GM21786 (cell line): ENCODE measurements around the gene YEATS2.

Experiments
- ATAC-seq: cut with Tn5 transposase; IDR thresholded peaks from one replicate; pipeline ENCODE4 v1.9.1; 2021; ENCODE audit not compliant: unreplicated experiment

YEATS2 gene

DNA sequence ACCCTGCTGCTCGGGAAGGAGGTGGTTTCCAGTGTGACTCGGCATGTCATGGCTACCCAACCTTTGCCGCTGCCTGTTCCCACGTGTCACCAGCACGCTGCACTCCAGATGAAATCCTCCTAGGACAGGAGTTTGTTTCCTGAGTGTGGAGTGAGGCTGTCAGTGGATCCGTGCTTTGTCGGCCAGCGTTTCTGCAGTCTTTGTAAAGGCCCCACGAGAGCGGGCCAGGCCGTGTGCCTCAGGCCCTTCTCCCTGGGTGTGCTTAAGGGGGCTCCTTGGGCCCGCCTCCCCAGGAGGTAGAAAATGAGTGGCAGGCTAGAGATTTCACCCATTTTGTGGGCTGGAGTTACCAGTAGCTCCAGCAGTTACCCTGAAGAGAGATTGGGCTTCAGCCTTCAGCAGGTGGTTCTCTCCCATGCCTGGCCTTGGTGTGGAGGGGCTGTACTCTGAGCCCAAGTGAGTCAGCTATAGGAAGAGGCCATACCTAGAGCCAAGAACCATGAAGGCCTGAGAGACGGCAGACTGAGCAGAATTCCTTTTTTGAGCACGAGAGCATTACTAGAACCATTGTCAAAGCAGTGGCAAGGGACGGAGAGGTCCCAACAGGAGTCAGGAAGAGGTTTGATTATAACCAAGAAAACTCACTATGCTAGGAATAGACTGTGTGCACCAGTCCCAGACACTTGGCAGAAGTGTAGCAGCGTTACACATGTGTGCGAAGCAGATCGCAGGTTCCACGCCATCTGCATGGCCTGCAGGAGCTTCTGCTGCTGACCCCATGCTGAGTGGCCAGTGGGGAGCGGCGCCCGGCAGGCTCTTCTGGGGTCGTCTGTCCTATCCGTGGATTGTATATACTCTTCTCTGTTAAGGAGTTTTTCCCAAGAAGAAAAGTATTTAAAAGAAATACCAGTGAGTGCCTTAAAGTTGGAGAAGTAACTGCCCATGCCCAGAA, 113.3 kb downstream of the YEATS2 start:
- no peak for ATAC-seq

DNA sequence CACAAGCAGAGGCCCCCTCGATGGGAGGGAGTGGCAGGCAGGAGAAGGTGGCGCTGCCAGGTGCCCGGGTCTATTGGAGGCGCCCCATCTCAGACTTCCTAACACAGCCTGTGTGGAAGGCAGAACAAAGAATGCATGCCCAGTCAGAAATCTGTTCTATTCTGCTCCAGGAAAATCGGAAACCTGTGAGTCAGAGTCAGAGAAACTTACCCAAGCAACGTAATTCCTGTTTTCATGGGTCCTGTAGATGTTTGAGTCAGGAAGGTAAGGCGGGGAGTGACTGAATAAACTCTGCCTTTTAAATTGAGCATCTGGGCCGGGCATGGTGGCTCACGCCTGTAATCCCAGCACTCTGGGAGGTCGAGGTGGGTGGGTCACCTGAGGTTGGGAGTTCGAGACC, 114.0 kb downstream of the YEATS2 start:
- no peak for ATAC-seq

DNA sequence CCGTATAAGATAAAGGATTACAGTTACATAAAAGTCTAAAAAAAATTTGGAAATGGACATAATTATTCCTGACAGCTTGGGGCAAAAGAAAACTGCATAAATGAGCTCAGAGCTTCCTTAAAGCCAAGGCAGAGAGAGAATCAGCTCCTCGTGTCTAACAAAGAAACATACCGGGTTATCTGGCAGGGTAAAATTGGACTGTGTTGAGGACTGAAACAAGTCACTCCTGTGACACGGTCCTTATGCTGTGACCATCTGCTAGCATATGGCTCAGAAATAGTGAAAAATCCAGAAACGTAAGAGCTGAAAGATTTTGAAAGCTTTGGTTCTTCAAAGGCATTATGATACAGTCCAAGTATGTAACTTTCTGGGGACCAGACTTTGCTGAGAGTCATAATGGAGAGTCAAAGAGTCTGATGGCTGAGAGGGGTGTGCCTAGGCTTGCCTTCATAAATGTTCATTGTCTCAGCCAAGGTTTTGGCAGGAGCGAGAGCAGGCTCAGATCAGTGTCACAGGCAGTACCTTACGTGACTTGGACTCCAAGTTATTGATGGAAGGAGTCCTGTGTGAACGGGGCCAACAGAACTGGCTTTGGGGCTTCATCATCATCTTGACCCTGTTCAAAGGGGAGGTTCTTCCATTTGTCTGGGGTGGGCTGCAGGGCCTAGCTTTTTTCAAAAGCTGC, 115.3 kb downstream of the YEATS2 start:
- ATAC-seq, result no peak

- ATAC-seq, result no peak
Measured at GRCh38 chr3:183814240-183814639, 116.6 kb downstream of the YEATS2 start.

DNA sequence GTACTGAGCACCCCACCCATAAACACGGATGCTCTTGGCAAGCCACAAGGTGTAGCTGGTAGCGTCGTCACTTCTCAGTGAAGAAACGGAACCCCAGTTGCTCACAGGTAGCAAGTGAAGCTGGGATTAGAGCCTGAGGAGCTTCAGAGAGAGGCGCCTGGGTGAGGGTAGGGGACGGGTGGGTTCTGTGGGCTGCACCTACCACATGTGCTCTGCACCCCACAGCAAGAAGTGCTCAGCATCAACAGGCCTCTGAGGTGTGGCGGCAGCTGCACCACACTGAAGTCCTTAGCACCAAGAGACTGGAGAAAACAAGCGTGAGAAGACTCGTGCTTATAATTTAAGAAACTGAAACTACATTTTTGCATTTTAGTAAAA, 118.0 kb downstream of the YEATS2 start:
- ATAC-seq, result no peak

DNA sequence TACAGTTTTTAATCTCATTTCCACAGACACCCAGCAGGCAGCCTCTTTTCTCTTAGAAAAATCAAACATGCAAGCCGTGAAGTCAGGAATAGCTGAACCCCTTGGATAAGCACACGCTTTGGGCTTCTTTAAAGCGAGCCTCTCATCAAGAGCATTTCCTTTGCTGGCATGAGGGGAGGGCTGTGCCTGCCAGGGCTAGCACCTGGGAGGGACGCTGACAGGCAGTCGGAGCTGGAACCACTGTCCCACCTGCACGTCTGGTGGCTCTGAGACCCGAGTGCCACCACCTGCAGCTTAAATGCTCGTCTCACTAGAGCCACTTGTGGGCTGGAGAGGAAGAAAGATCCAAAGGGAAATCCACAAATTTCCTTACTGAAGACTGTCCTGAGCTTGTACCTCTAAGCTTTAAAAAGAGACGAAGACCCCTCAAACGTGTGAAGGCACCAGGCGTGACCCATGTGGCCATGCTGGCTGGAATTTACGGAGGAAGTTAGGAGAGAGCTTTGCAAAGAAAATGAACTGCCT, 118.4 kb downstream of the YEATS2 start:
- ATAC-seq, result no peak

DNA sequence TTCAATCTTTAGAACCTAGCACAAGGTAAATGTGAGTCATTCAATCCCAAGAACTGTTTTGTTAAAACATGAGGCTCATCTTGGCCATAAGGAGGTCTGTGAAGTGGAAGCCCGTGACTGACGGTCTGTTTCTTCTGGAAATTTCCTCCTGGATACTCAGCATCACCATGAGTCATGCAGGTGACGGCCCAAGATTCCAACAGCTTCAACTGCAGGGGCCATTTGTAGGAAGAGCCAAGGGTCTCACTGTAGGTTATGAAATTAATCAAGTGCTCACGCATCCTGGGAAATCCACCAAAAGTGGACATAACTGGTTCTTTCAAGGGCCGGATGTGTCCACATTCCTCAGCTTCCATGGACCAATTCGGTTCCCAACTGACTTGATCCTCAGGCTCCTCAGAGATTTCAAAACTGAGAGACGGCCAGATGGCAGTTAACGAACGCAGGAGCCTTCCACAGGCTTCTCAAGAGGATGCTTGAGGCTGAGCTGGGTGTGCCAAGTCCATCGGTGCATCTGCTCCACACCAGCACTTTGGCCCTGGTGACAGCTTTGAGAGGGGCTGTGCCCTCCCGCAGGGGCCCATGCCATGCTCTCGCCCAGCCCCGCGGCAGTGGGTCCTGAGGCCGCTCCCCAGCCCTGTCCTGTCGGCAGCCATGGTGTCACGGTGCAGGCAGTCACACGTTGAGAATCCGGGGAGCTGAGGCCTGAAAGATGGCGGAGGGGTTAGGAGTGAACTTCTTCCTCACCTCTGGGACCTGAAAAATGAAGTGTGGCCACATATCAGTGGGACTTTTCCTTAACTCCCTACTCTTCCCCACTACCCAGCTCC, 119.3 kb downstream of the YEATS2 start:
- no peak for ATAC-seq

- ATAC-seq, result no peak
Measured at GRCh38 chr3:183817639-183818038, 120.0 kb downstream of the YEATS2 start.

DNA sequence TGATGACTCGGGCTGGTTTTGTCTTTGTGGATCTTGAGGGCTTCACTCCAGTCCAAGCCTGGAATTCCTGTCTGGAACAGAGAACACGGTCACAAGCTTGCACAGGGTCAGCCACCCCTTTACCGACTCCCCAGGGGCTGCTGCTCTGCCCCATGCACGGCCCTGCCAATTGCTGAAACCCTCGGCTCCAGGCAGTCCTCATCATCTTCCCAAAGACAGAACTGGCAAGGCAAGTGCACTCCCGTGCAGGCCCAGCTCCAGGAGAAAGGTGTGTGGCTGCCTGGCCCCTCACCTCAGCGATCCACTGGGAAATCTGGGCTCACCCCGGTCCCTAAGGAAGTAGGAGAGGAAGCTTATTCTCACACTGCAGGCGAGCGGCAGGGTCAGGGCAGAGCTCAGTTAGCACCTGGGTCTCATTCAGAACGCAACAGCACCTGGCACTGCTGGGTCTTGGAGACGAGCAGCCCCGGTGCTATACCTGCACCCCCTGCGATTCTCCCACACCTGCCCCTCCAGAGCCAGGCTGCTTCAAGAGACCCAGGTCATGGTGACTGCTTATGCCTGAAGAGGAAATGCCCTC, 120.5 kb downstream of the YEATS2 start:
- ATAC-seq, result no peak

GRCh38 chr3:183818706-183819624, 121.4 kb downstream of the YEATS2 start:
- ATAC-seq, result no peak

DNA sequence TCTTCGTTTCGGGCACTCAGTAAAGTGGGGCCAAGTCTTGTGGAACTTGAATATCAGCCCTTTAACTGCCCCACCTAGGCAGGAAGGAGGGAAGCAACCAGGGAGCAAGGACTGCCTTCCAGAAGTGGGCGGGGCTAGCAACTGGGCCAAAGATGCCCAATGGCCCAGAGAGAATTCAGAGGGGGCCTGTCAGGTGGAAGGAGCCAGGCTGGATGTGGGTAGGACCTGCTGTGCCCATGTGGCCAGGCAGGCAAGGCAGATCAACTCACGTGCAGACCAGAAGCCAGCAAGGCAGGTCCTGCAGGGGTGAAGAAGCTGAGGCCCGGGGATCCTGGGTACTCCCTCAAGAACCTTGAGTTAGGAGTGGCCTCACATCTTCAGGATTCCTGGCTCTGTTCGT, 122.2 kb downstream of the YEATS2 start:
- ATAC-seq, result no peak

DNA sequence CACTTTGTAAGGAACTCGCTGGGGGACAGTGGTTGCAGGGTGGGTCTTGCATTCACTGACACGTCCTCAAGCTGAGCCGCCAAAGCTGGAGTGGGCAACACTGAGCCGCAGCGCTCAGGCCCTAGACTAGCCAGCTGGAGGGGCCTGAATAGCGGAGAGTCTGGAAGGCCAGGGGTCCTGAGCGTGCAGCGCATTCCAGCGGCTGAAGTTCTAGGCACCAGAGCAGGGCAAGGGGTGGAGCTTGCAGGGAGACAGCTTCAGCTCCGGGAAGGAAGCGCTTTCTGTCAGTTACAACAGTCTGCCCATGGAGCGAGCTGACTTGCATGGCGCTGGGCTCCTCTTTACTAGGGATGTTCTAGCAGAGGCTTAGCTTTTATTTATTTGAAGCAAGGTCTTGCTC, 125.0 kb downstream of the YEATS2 start:
- ATAC-seq, result no peak

- no peak for ATAC-seq
Measured at GRCh38 chr3:183823963-183824362, 126.4 kb downstream of the YEATS2 start.

GRCh38 chr3:183824761-183825455, 127.3 kb downstream of the YEATS2 start:
- peak; percentile 22 for ATAC-seq

- peak; percentile 56 for ATAC-seq
Measured at GRCh38 chr3:183825456-183826161, 128.0 kb downstream of the YEATS2 start, which contains the start of gene MAP6D1. Gene MAP6D1, minus strand, starts transcription at chr3:183825577. Its CDS starts 30 bp downstream, at chr3:183825547.

DNA sequence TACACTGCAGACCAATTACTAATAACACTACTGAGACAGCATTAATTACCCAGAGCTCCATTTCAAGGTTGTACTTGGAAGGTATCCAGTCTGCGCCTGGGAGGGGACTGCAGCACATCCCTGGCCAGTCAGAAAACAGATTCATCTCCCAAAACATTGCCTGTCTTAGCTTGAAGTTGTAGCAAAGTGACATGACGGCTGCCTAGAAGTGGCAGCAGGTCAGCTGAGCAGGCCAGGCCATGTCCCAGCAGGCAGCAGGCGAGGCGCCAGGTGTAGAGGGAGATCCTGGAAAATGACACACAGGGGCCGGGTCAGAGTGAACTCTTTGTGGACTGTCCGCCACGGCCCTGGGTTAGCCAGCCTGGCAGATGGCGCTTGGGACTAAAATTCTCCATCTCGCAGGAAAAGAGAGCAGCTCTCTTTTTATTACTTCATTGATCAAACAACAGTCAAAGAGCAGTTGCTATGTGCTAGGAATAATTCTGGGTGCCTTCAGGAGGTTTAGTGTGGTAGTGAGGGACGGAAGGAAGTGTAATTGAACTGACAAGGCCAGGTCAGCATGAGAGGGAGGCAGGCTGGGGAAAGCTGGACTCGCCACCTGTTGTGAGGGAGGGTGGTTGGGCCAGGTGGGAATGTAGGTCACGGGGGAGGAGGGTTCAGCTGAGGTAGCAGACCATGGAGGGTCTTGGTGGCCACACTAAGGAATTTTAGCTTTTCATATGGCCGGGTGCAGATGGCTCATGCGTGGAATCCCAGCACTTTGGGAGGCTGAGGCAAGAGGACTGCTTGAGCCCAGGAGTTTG, 129.1 kb downstream of the YEATS2 start:
- no peak for ATAC-seq

DNA sequence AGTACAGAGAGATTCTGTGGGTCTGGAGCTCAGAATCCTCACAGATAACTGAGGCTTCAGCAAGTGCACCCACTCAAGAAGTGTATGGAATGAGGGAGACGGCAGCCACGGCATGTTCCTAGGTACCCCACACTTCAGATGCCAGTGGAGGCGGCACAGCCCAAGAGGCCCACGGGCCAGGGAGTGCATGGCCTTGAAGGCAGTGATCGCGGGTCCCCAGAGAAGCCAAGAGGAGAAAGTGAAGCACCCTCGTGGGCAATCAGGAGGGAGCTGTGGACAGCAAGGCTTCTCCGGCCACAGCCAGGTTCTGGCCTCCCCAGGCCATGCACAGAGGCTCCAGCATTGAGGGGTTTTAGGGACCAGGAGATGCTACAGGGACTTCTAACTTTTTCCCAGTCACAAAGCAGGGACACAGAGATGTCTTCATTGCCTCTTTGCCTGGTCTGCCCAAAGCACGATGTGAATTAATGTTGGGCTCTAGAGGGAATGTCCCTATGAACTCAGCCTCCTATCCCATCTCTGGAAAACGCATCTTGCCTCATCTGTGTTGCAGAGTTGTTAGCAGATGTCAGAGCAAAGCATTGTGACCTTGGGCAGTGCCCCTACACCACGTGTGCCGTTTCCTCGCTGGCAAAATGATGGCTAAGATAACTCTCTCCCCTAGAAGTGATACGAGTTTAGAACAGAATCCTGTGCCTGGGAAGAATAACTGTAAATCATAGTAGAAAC, 130.4 kb downstream of the YEATS2 start:
- no peak for ATAC-seq
